ENCODE measurements around the gene CLDN15. TPM values are rescaled to one million over a fixed set of nuclear protein-coding genes. Genes with fewer than 3 reads are reported as not detected.

Gene CLDN15
- total RNA-seq, 1 experiment from 2014 or later = 8.5 TPM

DNA sequence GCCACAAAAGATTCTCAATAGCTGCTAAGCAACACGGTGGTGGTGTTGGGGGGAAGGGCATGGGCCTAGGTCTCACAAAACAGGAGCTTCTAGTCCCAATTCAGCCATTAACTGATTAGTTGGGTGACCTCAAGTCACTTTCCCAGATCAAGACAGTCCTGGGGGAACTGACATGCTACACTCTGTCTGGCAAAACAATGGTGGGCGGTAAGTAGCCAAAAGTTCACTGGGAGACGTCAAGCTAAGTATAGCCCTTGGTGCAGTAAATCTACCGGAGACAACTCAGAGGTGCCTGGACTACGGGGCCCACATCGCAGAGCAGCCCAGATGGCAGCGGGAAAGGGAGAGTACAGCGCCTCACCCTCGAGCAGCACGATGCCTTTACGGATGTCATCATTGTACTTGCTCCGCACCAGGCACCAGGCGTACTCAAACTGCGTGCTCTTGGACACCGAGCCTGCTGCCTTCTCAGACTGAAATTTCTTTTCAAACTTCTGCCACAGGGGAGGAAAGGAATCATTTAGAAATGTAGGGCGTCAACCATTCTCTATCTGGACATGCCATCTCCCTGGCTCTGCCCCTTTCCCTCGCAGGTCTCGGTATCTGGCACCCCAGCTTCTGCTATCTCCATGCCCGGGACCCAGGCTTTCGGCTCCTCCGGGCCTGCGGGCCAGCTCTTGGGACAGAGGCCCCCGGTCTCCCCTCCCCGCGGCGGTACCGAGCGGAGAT, 6.2 kb upstream of the CLDN15 start:
- no peak for TF ChIP-seq CTCF (IDR thresholded peaks at IDR 0.05; ENCODE audit: unreplicated experiment)
- peak overlapping the region; percentile 97 for H3K27ac Mint-ChIP-seq (ENCODE audit: low read depth, unreplicated experiment)
- DNase-seq (ENCODE audit: unreplicated experiment) = no peak
- POLR2A ChIA-PET = interaction anchor here (0.6 to 4.4 kb wide), 18 partner anchors 8 to 814 kb away, joined by 3 to 78 read pairs (median 6); partner anchors contain the start of genes IFT22, MEPCE, PLOD3 and POP7
- intact Hi-C loops (cut with micrococcal nuclease) = loop anchor here (1.0 to 5.0 kb wide), 3 partner anchors 26 to 100 kb away; partner anchors contain the start of gene ZNHIT1
- H3K27me3 Mint-ChIP-seq (ENCODE audit: insufficient read depth, unreplicated experiment) = no peaks in the 10 kb centered on the region
- H3K36me3 Mint-ChIP-seq (ENCODE audit: insufficient read depth, unreplicated experiment) = peaks cover 54% of the 10 kb centered on the region
- H3K4me1 Mint-ChIP-seq (ENCODE audit: insufficient read depth, unreplicated experiment) = peaks cover 5% of the 10 kb centered on the region
- H3K4me3 Mint-ChIP-seq (ENCODE audit: unreplicated experiment) = peak overlapping the region; percentile 80
- BruUV-seq (replicated peaks) = no TSS peak
- no peaks in the 10 kb centered on the region for H3K9me3 Mint-ChIP-seq (ENCODE audit: unreplicated experiment)
- CTCF ChIA-PET = interaction anchor here (0.5 to 4.5 kb wide), 30 partner anchors 10 to 551 kb away, joined by 3 to 55 read pairs (median 5); partner anchors contain the start of genes PLOD3, VGF and ZNHIT1

DNA sequence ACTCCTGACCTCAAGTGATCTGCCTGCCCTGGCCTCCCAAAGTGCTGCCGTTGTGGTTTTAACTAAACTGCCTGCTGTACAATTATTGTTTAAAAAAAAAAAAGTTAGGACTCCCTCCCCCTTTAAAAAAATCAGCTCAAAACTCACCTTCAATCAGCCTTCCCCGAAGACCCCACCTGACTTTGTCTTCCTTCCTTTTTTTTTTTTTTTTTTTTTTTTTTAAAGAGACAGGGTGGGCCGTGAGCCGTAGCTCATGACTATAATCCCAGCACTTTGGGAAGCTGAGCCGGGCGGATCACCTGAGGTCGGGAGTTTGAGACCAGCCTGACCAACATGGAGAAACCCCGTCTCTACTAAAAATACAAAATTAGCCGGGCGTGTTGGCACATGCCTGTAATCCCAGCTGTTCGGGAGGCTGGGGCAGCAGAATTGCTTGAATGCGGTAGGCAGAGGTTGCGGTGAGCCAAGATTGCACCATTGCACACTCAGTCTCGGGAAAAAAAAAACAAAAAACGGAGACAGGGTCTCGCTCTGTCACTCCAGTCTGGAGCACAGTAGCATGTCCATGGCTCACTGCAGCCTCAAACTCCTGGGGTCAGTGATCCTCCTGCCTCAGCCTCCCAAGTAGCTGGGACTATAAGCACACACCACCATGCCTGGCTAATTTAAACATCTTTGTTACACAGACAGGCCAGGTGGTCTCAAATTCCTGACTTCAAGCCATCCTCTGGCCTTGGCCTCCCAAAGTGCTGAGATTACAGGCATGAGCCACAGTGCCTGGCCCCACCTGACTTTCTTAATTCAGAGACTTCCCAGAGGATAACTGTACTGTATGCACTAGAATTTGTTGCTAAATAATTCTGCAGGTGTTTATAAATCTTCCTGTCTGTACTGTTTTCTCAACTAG, 4.1 kb upstream of the CLDN15 start:
- Mint-ChIP-seq H3K27ac (ENCODE audit: low read depth, unreplicated experiment) (peak overlapping the region; percentile 54), H3K27me3 (ENCODE audit: insufficient read depth, unreplicated experiment) (no peaks in the 10 kb centered on the region), H3K4me3 (ENCODE audit: unreplicated experiment) (peak overlapping the region; percentile 31), H3K36me3 (ENCODE audit: insufficient read depth, unreplicated experiment) (peaks cover 35% of the 10 kb centered on the region), H3K4me1 (ENCODE audit: insufficient read depth, unreplicated experiment) (no peaks in the 10 kb centered on the region), H3K9me3 (ENCODE audit: unreplicated experiment) (no peaks in the 10 kb centered on the region)
- no peak for TF ChIP-seq CTCF (IDR thresholded peaks at IDR 0.05; ENCODE audit: unreplicated experiment)
- POLR2A ChIA-PET = interaction anchor here (0.6 to 1.5 kb wide), 5 partner anchors 10 to 116 kb away, joined by 3 to 5 read pairs (median 4); partner anchors contain the start of genes PLOD3 and ZNHIT1
- BruUV-seq (replicated peaks) = no TSS peak
- CTCF ChIA-PET = interaction anchor here (0.6 to 1.1 kb wide), 3 partner anchors 24 to 1188 kb away, joined by 3 to 4 read pairs (median 3); partner anchors contain the start of genes PLOD3 and ZNHIT1
- DNase-seq (ENCODE audit: unreplicated experiment) = peak; percentile 56
- intact Hi-C loops (cut with micrococcal nuclease) = loop anchor here (5.0 kb wide), 1 partner anchor 41 kb away; no protein-coding TSS in a partner anchor

DNA sequence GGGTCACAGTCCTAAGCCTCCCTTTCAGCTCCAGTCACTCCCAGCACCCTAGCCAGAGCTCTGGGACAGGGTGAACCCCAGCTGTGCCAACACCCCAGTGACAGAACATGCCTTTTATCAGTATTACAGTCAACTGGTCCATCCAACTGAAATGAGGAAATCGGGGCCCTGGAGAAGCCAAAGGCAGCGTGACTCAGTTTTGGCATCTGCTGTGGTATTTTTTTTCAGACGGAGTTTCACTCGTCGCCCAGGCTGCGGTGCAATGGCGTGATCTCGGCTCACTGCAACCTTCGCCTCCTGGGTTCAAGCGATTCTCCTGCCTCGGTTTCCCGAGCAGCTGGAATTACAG, 3.4 kb upstream of the CLDN15 start:
- no peaks in the 10 kb centered on the region for H3K27me3 Mint-ChIP-seq (ENCODE audit: insufficient read depth, unreplicated experiment)
- intact Hi-C loops (cut with micrococcal nuclease) = loop anchor here (5.0 kb wide), 1 partner anchor 41 kb away; no protein-coding TSS in a partner anchor
- TF ChIP-seq CTCF (IDR thresholded peaks at IDR 0.05; ENCODE audit: unreplicated experiment) = no peak
- no peak overlapping the region for H3K4me3 Mint-ChIP-seq (ENCODE audit: unreplicated experiment)
- CTCF ChIA-PET = interaction anchor here (0.9 to 1.1 kb wide), 2 partner anchors 23 to 42 kb away, joined by 3 to 4 read pairs; partner anchors contain the start of genes PLOD3 and ZNHIT1
- DNase-seq (ENCODE audit: unreplicated experiment) = no peak
- BruUV-seq (replicated peaks) = no TSS peak
- no peaks in the 10 kb centered on the region for H3K9me3 Mint-ChIP-seq (ENCODE audit: unreplicated experiment)
- H3K4me1 Mint-ChIP-seq (ENCODE audit: insufficient read depth, unreplicated experiment) = no peaks in the 10 kb centered on the region
- POLR2A ChIA-PET = interaction anchor here (0.6 to 1.5 kb wide), 5 partner anchors 11 to 115 kb away, joined by 3 to 5 read pairs (median 4); partner anchors contain the start of genes PLOD3 and ZNHIT1
- H3K27ac Mint-ChIP-seq (ENCODE audit: low read depth, unreplicated experiment) = peak overlapping the region; percentile 54
- H3K36me3 Mint-ChIP-seq (ENCODE audit: insufficient read depth, unreplicated experiment) = peaks cover 31% of the 10 kb centered on the region
